GM21717 (cell line): ENCODE results near the gene TDP2.
"Not testable (repeated sequence)": the region's sequence is repeated elsewhere in the genome, so short reads cannot be mapped to it uniquely, and the experiment has no call there.

ENCODE experiments used
- ATAC-seq: cut with Tn5 transposase; IDR thresholded peaks from one replicate; pipeline ENCODE4 v1.9.1; 2021; ENCODE audit warnings: mild to moderate bottlenecking, moderate library complexity; ENCODE audit not compliant: unreplicated experiment

TDP2 gene

DNA sequence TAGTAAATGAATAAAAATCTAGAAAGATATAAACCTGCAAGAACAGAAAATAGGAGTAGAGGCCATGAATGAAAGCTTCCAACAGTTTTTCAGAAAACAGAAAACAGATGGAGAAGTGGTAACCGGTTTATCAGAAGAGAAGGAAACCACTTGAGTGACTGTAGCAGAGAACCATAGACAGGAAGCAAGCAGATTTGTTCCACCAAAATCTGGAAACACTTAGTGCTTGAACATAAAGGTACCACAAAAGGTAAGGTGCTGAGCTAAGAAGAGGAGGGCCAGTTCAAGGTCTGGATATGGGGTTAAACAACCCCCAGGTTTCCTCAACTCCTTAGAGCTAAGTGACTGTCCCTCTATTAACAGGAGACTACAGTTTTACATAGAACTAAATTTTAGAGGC is 11.5 kb downstream of the TDP2 start:
- no peak for ATAC-seq

DNA sequence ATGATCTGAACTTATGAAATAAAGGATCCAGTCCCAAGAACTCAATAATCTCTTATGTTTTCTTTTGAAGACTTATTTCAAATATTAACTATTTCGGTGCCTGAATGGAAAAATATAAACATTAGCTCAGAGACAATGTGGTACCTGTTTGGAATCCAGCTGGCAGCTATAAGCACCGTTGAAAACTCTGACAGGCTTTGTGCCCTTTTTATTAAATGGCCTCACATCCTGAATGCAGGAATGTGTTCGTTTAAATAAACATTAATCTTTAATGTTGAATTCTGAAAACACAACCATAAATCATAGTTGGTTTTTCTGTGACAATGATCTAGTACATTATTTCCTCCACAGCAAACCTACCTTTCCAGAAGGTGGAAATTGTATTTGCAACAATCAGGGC is 16.3 kb downstream of the TDP2 start:
- no peak for ATAC-seq

DNA sequence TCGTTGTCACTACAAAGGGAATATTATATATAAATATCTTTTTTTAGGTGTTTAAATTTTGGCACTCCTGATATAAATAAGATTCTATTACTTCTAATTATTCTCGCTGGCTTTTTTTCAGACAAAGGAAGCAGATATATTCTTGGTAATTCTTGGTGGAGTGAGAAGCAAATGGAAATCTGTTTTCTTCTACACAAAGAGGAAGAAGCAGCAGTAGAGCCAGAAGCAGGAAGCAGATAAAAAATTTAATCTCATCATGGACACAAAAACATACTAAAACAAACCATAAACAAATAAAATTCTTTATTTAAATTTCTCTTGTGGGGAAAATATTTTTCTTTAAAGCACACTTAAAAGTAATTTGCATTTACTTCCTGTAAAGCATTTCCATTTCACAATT is 17.0 kb downstream of the TDP2 start:
- no peak for ATAC-seq

DNA sequence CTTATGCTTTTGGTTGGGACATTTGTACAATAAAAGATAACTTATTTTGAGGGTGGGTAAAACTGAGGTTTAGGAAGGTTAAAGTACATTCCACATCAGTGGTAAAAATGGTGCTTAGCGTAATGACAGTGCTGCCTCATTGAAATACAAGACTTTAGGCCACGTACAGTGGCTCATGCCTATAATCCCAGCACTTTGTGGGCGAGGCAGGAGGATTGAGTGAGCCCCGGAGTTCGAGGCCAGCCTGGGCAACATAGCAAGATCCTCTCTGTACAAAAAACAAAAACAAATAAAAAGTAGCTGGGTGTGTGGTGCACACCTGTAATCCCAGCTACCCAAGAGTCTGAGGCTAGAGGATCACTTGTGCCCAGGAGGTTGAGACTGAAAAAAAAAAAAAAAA is 18.4 kb downstream of the TDP2 start:
- no peak for ATAC-seq

DNA sequence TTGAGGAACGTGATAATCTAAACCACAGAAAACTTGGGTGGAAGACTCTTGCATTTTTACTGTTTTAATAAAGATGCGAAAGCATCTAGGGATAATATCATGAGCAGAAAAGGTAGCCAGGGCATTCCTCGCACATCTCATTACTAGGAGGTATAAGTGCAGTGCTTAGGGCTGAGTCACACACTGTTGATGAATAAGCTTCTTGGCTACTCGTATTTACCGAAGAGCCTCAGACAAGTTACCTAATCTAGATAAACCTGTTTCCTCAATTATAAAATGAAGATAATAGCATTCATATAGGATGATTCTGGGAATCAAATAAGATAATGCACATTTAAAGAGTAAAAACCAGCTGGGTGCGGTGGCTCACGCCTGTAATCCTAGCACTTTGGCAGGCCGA is 19.9 kb downstream of the TDP2 start:
- no peak for ATAC-seq

DNA sequence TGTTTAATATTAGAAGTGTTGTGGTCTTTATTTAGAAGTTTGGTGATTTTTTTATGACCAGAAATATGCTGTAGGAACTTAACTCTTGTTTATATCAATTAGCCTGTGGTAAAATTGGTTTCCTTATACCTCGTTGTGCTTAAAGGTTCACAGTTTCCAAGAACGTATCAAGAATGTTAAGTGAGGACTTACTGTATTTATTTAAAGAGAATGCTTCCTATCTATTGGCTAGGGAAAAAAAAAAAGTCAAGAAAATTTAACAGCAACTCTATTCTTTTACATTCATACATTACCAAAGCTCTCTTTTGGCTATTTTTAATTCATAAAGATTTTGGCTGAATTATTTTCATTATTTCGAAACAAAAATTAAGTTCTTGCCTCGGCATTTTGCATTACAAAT is 22.3 kb downstream of the TDP2 start:
- no peak for ATAC-seq

DNA sequence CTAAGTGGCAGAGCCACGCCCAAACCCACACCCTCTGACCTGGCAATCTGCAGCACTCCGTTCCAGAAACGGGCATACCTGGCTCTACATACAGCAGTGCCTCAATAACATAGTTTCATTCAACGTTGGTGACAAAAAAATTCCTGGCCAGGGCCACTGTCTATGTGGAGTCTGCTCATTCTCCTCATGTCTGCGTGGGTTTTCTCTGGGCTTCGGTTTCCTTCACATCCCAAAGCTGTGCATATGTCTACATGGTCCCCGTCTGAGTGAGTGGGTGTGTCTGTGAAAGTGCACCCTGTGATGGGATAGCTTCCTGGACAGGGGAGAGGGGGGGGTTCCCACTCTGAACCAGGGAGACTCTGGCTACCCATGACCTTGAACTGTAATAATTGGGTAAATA is 22.8 kb downstream of the TDP2 start:
- ATAC-seq: no peak

DNA sequence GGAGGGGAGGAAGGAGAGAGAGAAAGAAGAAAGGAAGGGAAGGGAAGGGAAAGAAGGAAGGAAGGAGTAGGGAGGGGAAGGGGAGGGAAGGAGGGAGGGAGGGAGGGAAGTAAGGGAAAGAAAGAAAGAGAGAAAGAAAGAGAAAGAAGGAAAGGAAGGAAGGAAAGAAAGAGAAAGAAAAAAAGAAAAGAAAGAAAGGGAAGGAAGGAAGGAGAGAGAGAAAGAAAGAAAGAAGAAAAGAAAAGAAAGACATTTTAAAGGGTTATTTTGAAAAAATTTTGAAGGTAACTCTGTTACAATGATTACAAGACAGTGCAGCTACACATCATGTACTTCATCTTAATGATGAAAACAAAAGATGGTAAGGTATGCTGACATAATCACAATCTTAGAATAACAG is 24.6 kb downstream of the TDP2 start:
- ATAC-seq: no peak

DNA sequence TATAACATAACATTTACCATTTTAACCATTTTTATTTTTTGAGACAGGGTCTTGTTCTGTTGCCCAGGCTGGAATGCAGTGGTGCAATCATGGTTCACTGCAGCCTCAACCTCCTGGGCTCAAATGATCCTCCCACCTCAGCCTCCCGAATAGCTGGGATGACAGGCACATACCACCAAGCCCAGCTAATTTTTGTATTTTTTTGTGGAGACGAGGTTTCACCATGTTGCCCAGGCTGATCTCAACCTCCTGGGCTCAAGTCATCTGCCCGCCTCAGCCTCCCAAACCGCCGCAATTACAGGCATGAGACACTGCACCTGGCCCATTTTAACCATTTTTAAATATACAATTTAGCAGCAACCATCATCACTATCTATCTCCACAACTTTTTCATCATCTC is 26.1 kb downstream of the TDP2 start:
- not testable (repeated sequence) for ATAC-seq

DNA sequence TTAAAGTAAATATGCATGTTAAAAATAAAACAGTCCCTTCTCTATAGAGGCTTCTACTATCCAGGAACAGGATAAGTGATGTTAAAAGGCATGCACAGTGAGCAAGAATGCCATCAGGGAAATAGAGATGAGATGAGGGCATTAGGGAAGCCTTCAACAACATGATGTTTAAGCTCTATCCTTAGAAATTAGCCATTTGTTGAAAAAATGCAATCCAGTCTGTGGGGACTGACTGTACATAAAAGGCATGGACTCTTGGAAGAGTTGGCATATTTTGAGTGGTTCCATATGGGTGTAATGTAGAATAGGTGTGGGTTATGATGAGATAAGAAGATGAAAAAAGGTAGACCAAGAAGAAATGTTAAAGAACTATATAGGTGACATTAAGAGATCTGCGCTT is 26.5 kb downstream of the TDP2 start:
- no peak for ATAC-seq

DNA sequence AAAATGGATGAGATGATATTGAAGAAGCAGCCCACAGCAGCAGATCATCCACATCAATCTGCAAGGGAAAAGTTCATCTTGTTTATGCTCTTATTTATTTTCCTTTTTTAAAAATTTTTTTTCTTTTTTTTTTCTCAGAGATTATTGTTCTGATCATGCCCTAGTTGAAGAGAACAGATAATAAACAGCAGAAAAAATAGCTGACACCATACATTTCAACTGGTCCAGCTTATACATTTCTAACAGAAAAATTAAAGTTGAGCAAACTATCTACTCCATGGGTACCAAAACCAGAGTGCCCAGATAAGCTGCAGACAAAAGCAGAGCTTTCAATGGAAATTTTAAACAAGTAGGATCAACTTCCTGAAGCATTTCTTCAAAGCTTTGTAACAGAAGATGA is 30.0 kb downstream of the TDP2 start:
- ATAC-seq: no peak

DNA sequence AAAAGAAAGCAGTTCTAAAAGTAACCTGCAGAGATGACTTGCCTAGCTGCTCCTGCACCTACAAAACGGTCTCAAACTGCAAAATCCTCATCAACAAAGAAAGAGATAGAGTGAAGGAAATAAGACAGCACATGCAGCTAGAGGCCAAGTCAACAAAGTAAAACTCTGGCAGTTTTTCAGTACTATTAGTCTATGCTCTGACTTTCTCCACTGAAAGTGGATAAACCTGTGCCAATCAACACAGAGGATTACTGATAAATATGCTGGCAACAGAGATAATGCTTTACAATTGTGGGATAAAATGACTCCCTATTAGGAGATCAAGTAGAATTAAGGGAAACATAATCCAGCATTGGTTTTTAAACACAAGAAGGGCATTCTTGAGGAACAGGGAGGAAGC is 34.1 kb downstream of the TDP2 start:
- ATAC-seq: no peak

DNA sequence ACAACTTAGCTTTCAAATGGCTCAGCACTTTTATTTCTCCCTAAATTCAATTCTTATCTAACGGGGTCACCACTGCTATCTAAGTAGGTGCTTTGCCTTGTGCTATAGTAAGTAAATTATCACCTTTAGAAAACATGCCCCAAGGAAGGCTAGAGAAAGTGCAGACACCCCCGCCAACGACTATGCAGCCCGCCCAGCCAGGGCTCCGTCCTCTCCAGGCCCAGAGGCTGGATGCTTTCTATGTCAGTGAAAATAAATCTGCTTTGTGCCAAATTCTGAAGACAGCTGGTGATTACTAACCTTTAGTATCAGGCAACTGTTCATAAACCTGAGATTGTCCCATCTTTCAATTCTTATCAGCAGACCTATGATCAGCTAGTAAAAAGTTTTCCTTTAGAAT is 35.0 kb downstream of the TDP2 start:
- ATAC-seq: no peak

DNA sequence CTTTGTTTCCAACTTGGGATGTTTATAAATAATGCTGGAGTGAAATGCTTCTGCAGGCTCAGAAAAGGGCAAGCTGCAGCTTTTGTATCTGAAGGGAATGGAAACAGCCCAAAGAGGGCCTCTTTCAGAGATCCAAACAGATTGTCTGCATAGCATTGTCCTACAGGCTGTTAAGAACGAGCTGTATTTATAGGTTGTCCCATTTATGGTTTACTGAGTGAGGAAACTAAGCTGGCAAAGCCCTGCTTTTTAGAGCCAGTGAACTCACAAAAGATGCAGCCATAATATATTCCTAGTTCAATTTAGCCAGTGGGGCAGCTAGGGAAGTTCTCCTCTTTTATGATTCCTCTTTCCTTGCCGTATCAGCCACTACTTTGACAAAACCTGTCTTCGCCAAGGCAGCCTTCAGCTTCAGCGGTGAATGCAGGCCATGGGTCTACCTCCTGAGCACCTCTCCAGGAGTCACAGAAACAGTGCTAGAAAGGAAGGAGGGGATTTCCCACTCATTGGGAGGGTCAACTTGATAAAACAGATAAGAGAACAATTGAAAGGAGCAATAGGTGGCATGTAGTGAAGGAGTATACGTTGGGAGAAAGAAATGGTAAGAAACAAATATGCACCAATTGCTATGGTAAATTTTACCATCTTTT is 35.7 kb downstream of the TDP2 start:
- no peak for ATAC-seq

DNA sequence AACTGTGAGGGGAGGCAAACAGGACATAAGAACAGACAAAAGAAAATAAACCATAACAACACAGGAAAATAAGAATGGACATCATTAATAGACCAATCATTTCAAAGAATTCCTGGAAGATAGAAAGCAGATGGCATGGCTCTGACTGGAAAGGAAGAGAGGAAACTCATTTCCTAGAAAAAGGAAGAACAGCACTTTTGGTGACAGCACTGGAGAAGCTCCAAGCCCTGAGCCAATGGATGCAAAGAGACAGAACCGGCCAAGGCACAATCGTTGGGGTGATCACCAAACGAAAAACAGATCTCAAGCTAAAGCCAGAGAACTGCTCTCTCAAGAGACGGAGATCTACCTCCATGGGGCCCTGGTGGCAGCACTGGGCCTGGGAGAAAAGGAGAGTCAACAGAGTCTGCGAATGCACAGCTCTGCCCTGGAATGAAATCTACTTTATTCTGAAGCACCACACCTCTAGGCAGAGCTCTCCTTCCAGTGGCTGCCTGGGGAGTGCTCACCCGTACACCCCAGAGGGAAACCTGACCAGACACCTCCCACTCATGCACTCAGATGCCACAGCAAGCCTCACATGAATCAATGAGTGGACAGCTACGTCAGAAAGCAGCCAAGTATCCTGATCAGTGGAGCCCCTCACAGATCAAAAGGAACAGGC is 44.9 kb downstream of the TDP2 start:
- ATAC-seq: no peak

DNA sequence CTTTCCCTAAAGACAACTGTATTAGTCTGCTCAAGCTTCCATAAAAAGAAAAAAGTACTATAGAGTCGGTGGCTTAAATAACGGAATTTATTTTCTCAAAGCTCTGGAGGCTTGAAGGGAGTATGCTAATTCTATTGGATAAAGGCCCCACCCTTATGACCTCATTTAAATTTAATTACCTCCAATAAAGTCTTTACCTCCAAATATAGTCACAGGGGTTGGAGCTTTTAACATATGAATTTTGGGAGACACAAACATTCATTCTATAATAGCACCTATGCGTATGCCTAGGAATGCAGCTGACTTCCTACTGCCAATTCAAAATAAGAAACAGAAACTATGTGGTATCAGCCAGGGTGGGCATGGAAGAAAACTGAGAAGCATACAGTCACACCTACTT is 46.1 kb downstream of the TDP2 start:
- ATAC-seq: no peak

DNA sequence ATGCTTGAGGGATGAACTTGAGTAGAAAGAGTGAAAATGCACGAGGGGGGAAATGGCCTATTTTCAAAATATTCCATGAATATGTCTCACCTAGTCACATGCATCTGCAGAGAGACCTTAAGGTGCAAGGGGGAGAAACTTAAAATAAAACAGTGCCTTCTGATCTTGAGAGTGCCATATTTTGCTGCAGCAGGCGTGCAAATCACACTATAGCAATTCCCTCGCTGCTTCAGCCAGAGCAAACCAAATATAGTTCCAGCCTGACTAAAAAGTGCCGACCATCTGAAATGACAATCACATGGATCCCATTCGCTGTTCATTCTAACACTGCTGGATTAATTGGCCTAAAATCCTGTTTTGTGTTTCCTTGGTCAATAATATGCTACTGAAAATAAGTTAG is 47.0 kb downstream of the TDP2 start:
- no peak for ATAC-seq

DNA sequence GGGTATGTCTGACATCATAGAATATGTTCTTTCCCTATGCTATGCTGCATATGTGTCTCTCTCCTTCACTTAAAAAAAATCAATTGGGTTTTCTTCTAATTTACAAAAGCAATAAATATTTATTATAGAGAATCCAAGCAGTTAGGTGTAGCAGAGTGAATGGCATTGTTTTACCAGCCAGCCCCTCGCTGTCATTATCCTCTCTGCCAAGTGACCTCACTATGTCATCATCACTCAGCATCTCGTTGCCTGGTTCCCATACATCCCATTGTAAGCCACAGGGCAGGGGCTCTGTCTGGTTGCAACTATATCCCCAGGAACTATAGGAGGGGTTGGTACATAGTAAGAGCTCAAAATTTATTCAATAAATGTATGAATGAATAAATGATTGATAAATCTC is 52.1 kb downstream of the TDP2 start:
- ATAC-seq: no peak

DNA sequence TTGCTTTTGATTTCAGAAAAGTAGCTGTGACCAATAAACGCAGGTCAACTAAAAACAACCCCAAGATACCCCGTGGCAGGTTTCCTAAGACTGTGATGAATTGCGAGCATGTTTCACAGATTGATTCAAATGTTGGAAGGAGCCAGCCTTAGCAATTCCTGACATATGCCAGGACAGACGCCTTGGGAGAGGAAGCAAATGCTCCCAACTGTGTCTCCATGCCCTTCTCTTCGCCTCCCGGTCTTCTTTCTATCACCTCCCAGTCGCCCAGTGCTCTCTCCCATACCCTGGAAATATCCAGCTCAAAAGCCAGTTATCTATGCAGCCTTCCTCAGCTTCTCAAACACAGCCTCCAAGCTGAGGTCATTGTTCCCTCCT is 52.7 kb downstream of the TDP2 start:
- no peak for ATAC-seq

DNA sequence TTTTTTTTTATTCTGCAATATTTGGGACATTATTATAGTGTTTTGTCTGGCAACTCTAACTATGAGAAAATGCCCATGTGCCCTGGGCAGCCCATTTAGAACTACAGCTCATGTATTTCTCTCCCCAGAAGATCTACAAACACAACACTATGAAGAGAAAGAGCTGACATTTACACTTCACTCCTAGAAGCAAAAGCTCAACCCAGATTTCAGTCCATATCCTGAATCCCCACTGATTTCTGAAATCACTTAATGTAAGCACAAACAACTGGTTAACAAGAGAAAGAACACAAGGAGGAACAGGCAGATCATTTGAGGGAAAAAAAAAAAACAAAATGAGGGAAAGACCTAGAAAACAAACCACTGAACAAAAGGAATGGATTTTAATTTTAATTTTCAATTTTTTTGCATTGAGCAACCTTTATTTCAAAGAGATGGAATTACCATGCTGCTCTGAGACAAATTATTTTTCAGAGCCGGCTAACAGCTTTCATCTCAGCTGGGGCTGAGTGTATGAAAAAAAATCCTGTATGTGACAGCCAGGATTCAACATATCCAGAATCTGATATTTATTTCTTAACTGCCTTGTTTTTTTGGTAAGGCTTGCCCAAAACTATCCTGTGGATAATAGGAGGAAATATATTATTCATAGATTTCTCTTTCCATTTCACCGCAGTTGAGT is 53.2 kb downstream of the TDP2 start:
- ATAC-seq: no peak

DNA sequence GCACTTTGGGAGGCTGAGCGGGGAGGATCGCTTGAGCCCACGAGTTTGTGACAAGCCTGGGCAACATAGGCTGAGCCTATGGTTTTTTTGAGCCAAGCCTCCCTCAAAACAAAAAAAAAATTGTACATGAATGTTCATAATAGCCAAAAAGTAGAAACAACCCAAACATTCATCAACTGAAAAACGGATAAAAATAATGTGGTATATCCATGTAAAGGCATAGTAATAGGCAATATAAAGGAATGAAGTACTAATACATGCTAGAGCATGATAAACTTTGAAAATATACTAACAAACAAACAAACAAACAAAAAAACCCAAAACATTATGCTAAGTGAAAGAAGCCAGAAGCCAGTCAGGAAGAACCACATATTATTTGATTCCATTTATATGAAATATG is 56.0 kb downstream of the TDP2 start:
- ATAC-seq: no peak

DNA sequence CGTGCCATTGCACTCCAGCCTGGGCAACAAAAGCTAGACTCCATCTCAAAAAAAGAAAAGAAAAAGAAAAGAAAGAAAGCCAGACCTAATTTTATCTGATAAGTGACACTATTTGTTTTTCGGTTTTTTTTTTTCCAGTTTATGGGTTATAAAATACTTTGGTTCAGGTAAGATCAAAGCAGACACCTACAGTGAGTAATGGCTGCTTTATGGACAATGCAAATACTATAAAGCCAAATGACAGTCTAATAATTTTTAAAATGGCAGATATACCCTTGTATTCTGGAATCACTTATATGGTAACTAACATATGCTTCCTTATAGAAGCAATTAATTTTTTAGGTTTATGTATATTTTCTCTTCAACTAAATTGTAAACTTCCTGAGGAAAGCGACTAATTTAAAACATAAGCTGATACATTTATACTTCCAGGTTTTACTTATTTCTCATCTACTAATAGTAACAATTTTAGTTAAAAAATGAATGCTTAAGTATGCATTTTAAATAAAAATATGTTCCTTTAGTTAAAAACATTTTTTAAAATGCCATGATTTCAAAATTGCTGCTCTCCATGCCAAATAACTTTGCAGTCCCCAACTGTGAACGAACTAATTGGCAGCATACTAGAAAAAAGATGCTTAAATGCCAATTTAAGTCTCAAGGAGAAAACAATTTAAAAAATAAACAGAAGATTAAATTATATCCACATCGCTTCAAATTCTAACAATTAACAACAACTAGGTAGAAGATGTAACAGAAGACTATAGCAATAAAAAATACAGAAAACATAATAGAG is 59.2 kb downstream of the TDP2 start:
- no peak for ATAC-seq
